IMR-90 (cell line): ENCODE results near the gene CNTNAP1. TPM values are rescaled to one million over a fixed set of nuclear protein-coding genes. Genes with fewer than 3 reads are reported as not detected.

Experiments used
- ATAC-seq: fragments of 200-7000 bp; cut with Tn5 transposase; 2 replicates; pipeline ENCODE4 v1.9.1; 2020; ENCODE audit warnings: low read depth, mild to moderate bottlenecking, moderate library complexity
- BruUV-seq: library from RNA; stranded (reverse); fragments of 400-500 nt; replicated peaks from 2 replicates; lab custom pipeline; 2021; lab: Mats Ljungman, UMichigan
- CTCF ChIA-PET: fragments of 300-600 bp; formaldehyde crosslinking; extraction: SDS; loops from one replicate; lab custom pipeline; 2021; ENCODE audit warnings: antibody characterized with exemption; lab: Yijun Ruan, JAX
- POLR2A ChIA-PET: fragments of 300-600 bp; sonication (Branson Sonifier 250); formaldehyde crosslinking; loops from one replicate; lab custom pipeline; 2022; ENCODE audit warnings: antibody characterized with exemption; ENCODE audit not compliant: unreplicated experiment; lab: Charles Lee
- DNase-seq: peaks from one replicate; pipeline ENCODE4 v3.0.0; 2013
- H2AFZ ChIP-seq: replicated peaks from 2 replicates; pipeline ENCODE3; 2013; ENCODE audit warnings: low read length, mild to moderate bottlenecking; ENCODE audit not compliant: poor library complexity
- H2AK5ac ChIP-seq: 2 replicates; pipeline ENCODE4 v1.6.1; 2013; ENCODE audit warnings: low read depth, low read length, inconsistent platforms
- H2AK9ac ChIP-seq: replicated peaks from 2 replicates; pipeline ENCODE3; 2013; ENCODE audit warnings: mild to moderate bottlenecking, low read depth, low read length, moderate library complexity; ENCODE audit not compliant: poor library complexity
- H2BK120ac ChIP-seq: 2 replicates; pipeline ENCODE4 v1.6.1; 2013; ENCODE audit warnings: low read depth, low read length, inconsistent platforms
- H2BK15ac ChIP-seq: 3 replicates; pipeline ENCODE4 v1.6.1; 2013; ENCODE audit warnings: low read depth, low read length, inconsistent platforms
- H2BK20ac ChIP-seq: 2 replicates; pipeline ENCODE4 v1.6.1; 2013; ENCODE audit warnings: low read depth, mild to moderate bottlenecking, inconsistent platforms, low read length, moderate library complexity
- H2BK5ac ChIP-seq: 2 replicates; pipeline ENCODE4 v1.6.1; 2013; ENCODE audit warnings: mild to moderate bottlenecking, low read depth, low read length, inconsistent platforms; ENCODE audit not compliant: poor library complexity, severe bottlenecking
- H3K14ac ChIP-seq: replicated peaks from 2 replicates; pipeline ENCODE4 v1.6.1; 2013; ENCODE audit warnings: low read depth, low read length, inconsistent platforms
- H3K18ac ChIP-seq: 2 replicates; pipeline ENCODE4 v1.6.1; 2013; ENCODE audit warnings: low read depth, low read length, control low read depth
- H3K23ac ChIP-seq: 2 replicates; pipeline ENCODE4 v1.6.1; 2013; ENCODE audit warnings: low read depth, low read length, inconsistent platforms
- H3K27ac ChIP-seq: 2 replicates; pipeline ENCODE4 v1.5.1; 2013; ENCODE audit warnings: mild to moderate bottlenecking, control low read depth, low read length; ENCODE audit not compliant: insufficient read depth
- H3K27me3 ChIP-seq: 2 replicates; pipeline ENCODE4 v1.6.1; 2013; ENCODE audit warnings: low read length; ENCODE audit not compliant: control insufficient read depth, insufficient read depth
- H3K36me3 ChIP-seq: 2 replicates; pipeline ENCODE4 v1.6.1; 2013; ENCODE audit warnings: low read length, mixed read lengths; ENCODE audit not compliant: control insufficient read depth, insufficient read depth
- H3K4ac ChIP-seq: 2 replicates; pipeline ENCODE4 v1.6.1; 2013; ENCODE audit warnings: low read depth, low read length, inconsistent platforms
- H3K4me1 ChIP-seq: 2 replicates; pipeline ENCODE4 v1.6.1; 2013; ENCODE audit warnings: low read length, mixed read lengths; ENCODE audit not compliant: control insufficient read depth, insufficient read depth
- H3K4me2 ChIP-seq: 2 replicates; pipeline ENCODE4 v1.6.1; 2013; ENCODE audit warnings: low read depth, mild to moderate bottlenecking, control low read depth, low read length, moderate library complexity
- H3K4me3 ChIP-seq: 2 replicates; pipeline ENCODE4 v1.5.1; 2013; ENCODE audit warnings: low read depth, mild to moderate bottlenecking, control low read depth, low read length, moderate library complexity; ENCODE audit not compliant: insufficient read depth
- H3K56ac ChIP-seq: 2 replicates; pipeline ENCODE4 v1.6.1; 2013; ENCODE audit warnings: low read length, inconsistent platforms; ENCODE audit not compliant: insufficient read depth; ENCODE audit errors: extremely low read depth
- H3K79me1 ChIP-seq, 2 experiments: 2 replicates each; pipeline ENCODE4 v1.6.1; 2013; ENCODE audit warnings: low read length in 2 of 2, inconsistent platforms in 1 of 2, low read depth in 1 of 2
- H3K9ac ChIP-seq: 2 replicates; pipeline ENCODE4 v1.6.1; 2013; ENCODE audit warnings: low read depth, low read length, control low read depth
- H3K9me1 ChIP-seq: 2 replicates; pipeline ENCODE4 v1.6.1; 2013; ENCODE audit warnings: low read length, inconsistent platforms; ENCODE audit not compliant: insufficient read depth
- H3K9me3 ChIP-seq: 2 replicates; pipeline ENCODE4 v1.6.1; 2013; ENCODE audit warnings: low read length; ENCODE audit not compliant: control insufficient read depth, insufficient read depth
- H4K20me1 ChIP-seq: 2 replicates; pipeline ENCODE4 v1.6.1; 2013; ENCODE audit warnings: low read length, inconsistent platforms; ENCODE audit not compliant: insufficient read depth
- H4K5ac ChIP-seq: 2 replicates; pipeline ENCODE4 v1.6.1; 2013; ENCODE audit warnings: mild to moderate bottlenecking, low read depth, low read length, control low read depth
- H4K8ac ChIP-seq, 2 experiments: 2 replicates each; pipeline ENCODE4 v1.6.1; 2013; ENCODE audit warnings: low read depth in 2 of 2, low read length in 2 of 2, control low read depth in 1 of 2, inconsistent platforms in 1 of 2
- H4K91ac ChIP-seq: 2 replicates; pipeline ENCODE4 v1.6.1; 2013; ENCODE audit warnings: low read depth, low read length, inconsistent platforms; ENCODE audit not compliant: insufficient read depth
- BHLHE40 ChIP-seq: fragments of 150-350 bp; IDR thresholded peaks from 2 replicates; pipeline ENCODE4 v1.6.1; 2016; ENCODE audit warnings: mild to moderate bottlenecking, low read depth, low read length
- CEBPB ChIP-seq: IDR thresholded peaks from 2 replicates; pipeline ENCODE4 v1.6.1; 2012; ENCODE audit warnings: low read depth, low read length, improper control_type of control experiment
- CHD1 ChIP-seq: IDR thresholded peaks from 2 replicates; pipeline ENCODE4 v1.6.1; 2012; ENCODE audit warnings: low read depth, low read length, improper control_type of control experiment
- FOS ChIP-seq: fragments of 150-350 bp; IDR thresholded peaks from 2 replicates; pipeline ENCODE4 v1.6.1; 2016; ENCODE audit warnings: low read depth, low read length
- MAFK ChIP-seq: IDR thresholded peaks from 2 replicates; pipeline ENCODE4 v1.6.1; 2012; ENCODE audit warnings: low read depth, low read length, improper control_type of control experiment
- MAZ ChIP-seq: IDR thresholded peaks from 2 replicates; pipeline ENCODE4 v1.6.1; 2012; ENCODE audit warnings: low read depth, mild to moderate bottlenecking, low read length, improper control_type of control experiment, moderate library complexity, borderline replicate concordance
- MXI1 ChIP-seq: IDR thresholded peaks from 2 replicates; pipeline ENCODE4 v1.6.1; 2012; ENCODE audit warnings: low read depth, mild to moderate bottlenecking, low read length, moderate library complexity, borderline replicate concordance
- NFE2L2 ChIP-seq: fragments of 150-350 bp; IDR thresholded peaks from 2 replicates; pipeline ENCODE4 v1.6.1; 2016; ENCODE audit warnings: low read depth, mild to moderate bottlenecking, low read length
- POLR2A ChIP-seq: IDR thresholded peaks from 2 replicates; pipeline ENCODE4 v1.6.1; 2012; ENCODE audit warnings: mild to moderate bottlenecking, low read depth, low read length
- RAD21 ChIP-seq: IDR thresholded peaks from 2 replicates; pipeline ENCODE4 v1.6.1; 2012; ENCODE audit warnings: low read length, improper control_type of control experiment
- RCOR1 ChIP-seq: IDR thresholded peaks from 2 replicates; pipeline ENCODE4 v1.6.1; 2012; ENCODE audit warnings: mild to moderate bottlenecking, low read length, improper control_type of control experiment; ENCODE audit not compliant: insufficient replicate concordance
- RFX5 ChIP-seq: IDR thresholded peaks from 2 replicates; pipeline ENCODE4 v1.8.0; 2012; ENCODE audit warnings: low read depth, mild to moderate bottlenecking, low read length, moderate library complexity
- SMC3 ChIP-seq: fragments of 150-350 bp; IDR thresholded peaks from 2 replicates; pipeline ENCODE4 v1.6.1; 2016; ENCODE audit warnings: low read depth, mild to moderate bottlenecking, antibody characterized with exemption, low read length, moderate library complexity
- WGBS, 2 experiments: methylation state at CpG; one replicate each; pipeline versions ENCODE4 v1.1.5 to v1.1.7; 2013; ENCODE audit warnings: missing lambda C conversion rate in 2 of 2; ENCODE audit not compliant: insufficient read length in 1 of 2; ENCODE audit errors: extremely low coverage in 2 of 2; 5-methylcytosine and 5-hydroxymethylcytosine counted together
- dilution Hi-C: fragments of 300-500 bp; cut with HindIII; formaldehyde crosslinking; loops from one replicate; pipeline ENCODE4 v1.14.3; 2018; ENCODE audit warnings: low sequenced_read_pairs; ENCODE audit not compliant: unreplicated experiment
- in situ Hi-C: fragments of 300-500 bp; cut with MboI; formaldehyde crosslinking; loops from 3 replicates; pipeline ENCODE4 v1.14.3; 2019; ENCODE audit warnings: low sequenced_read_pairs, inconsistent platforms, mixed read lengths
- intact Hi-C: fragments of 100-400 bp; cut with micrococcal nuclease; formaldehyde crosslinking; loops from 2 replicates; pipeline ENCODE4 v1.10.0; 2022
- polyA plus RNA-seq, 3 experiments: library from polyadenylated mRNA; depleted of rRNA; stranded (reverse); fragments of >200 nt; gene quantifications; 2 replicates each; pipeline ENCODE4 v1.2.3, GENCODE V29; 2012; ENCODE audit warnings: low replicate concordance in 1 of 3
- total RNA-seq: library from RNA; depleted of rRNA; stranded (reverse); fragments of >200 nt; gene quantifications from 2 replicates; pipeline ENCODE4 v1.2.3, GENCODE V29; 2012
- TF ChIP-seq, protein P1 (sequence below): fragments of 150-350 bp; IDR thresholded peaks from 2 replicates; pipeline ENCODE4 v1.6.1; 2017; ENCODE audit warnings: mild to moderate bottlenecking, antibody characterized with exemption, low read length, low read depth
- TF ChIP-seq, protein P2 (sequence below): fragments of 150-350 bp; IDR thresholded peaks from 2 replicates; pipeline ENCODE4 v1.6.1; 2016; ENCODE audit warnings: low read depth, mild to moderate bottlenecking, low read length, moderate library complexity, borderline replicate concordance
- TF ChIP-seq, protein P3 (sequence below): conservative IDR thresholded peaks from 2 replicates; pipeline ENCODE4 v1.5.1; 2012; ENCODE audit warnings: mild to moderate bottlenecking, low read depth, low read length, improper control_type of control experiment

Gene CNTNAP1
- total and polyA plus RNA-seq, 2 of the 4 experiments (the other 2 are of a cell fraction): 12.2 to 72.2 TPM

DNA sequence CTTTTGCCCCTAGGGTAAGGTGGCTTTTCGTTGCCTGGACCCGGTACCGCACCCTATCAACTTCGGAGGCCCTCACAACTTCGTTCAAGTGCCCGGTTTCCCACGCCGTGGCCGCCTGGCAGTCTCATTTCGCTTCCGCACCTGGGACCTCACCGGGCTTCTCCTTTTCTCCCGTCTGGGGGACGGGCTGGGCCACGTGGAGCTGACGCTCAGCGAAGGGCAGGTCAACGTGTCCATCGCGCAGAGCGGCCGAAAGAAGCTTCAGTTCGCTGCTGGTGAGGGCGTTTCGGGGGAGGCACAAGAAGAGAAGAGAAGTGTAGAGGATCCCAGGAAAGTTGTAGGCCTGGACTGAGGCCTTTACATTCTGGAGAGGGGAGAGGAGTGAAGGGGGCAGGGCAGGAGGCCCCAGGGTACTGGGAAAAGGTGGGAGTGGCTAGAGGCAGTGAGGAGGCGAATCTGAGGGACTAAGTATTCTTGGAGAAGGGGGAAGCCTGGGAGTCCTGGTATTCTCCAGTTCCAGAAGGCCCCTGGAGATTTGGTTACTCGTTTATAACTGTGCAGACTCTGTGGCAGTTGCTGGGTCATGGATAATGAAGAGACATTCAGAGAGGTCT lies 5.5 kb downstream of the CNTNAP1 start:
- H4K8ac ChIP-seq: no peak overlapping the region
- ATAC-seq: no peak
- H2AK9ac ChIP-seq: no peak overlapping the region
- H3K4me3 ChIP-seq: no peak overlapping the region
- no peaks in the 10 kb centered on the region for H3K27me3 ChIP-seq
- H3K27ac ChIP-seq: no peak overlapping the region
- no peak overlapping the region for H3K56ac ChIP-seq
- peaks cover 13% of the 10 kb centered on the region for H3K9me1 ChIP-seq
- POLR2A ChIA-PET: interaction anchor here (0.7 kb wide), 1 partner anchor 9 kb away, joined by 3 read pairs; no protein-coding TSS in a partner anchor
- peaks cover 69% of the 10 kb centered on the region for H3K36me3 ChIP-seq
- intact Hi-C loops (no loop called here), dilution Hi-C loops (no loop called here), in situ Hi-C loops (loop anchor here (25.0 kb wide), 1 partner anchor 624 kb away; no protein-coding TSS in a partner anchor)
- no peaks in the 10 kb centered on the region for H3K9me3 ChIP-seq
- H4K5ac ChIP-seq: no peak overlapping the region
- no peak overlapping the region for H3K9ac ChIP-seq
- no peak overlapping the region for H2BK20ac ChIP-seq
- H2BK15ac ChIP-seq: no peak overlapping the region
- no TSS peak for BruUV-seq
- no peak overlapping the region for H3K4me2 ChIP-seq
- no peak for DNase-seq
- CTCF ChIA-PET: no interaction called here
- WGBS, 2 experiments: 74% methylated on average over 14 of the region's 27 CpGs; no CpG with 5 or more reads in 1 of the 2 experiments
- H2AFZ ChIP-seq: no peak overlapping the region
- no peak overlapping the region for H3K23ac ChIP-seq
- H3K18ac ChIP-seq: no peak overlapping the region
- no peak overlapping the region for H2AK5ac ChIP-seq
- no peak overlapping the region for H2BK5ac ChIP-seq
- no peak overlapping the region for H3K4ac ChIP-seq
- no peak overlapping the region for H2BK120ac ChIP-seq
- peaks cover 4 to 21% of the 10 kb centered on the region in 2 experiments for H3K79me1 ChIP-seq
- no peak overlapping the region for H3K14ac ChIP-seq
- H4K91ac ChIP-seq: no peak overlapping the region
- TF ChIP-seq FOS (no peak), MAFK (no peak), SMC3 (no peak), NFE2L2 (no peak), CEBPB (no peak), CHD1 (no peak), MAZ (no peak), RAD21 (no peak), MXI1 (no peak), RCOR1 (no peak), RFX5 (no peak), BHLHE40 (no peak), POLR2A (no peak)
- TF ChIP-seq, protein P1, sequence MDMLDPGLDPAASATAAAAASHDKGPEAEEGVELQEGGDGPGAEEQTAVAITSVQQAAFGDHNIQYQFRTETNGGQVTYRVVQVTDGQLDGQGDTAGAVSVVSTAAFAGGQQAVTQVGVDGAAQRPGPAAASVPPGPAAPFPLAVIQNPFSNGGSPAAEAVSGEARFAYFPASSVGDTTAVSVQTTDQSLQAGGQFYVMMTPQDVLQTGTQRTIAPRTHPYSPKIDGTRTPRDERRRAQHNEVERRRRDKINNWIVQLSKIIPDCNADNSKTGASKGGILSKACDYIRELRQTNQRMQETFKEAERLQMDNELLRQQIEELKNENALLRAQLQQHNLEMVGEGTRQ: no peak
- TF ChIP-seq, protein P2, sequence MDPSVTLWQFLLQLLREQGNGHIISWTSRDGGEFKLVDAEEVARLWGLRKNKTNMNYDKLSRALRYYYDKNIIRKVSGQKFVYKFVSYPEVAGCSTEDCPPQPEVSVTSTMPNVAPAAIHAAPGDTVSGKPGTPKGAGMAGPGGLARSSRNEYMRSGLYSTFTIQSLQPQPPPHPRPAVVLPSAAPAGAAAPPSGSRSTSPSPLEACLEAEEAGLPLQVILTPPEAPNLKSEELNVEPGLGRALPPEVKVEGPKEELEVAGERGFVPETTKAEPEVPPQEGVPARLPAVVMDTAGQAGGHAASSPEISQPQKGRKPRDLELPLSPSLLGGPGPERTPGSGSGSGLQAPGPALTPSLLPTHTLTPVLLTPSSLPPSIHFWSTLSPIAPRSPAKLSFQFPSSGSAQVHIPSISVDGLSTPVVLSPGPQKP: no peak
- TF ChIP-seq, protein P3, sequence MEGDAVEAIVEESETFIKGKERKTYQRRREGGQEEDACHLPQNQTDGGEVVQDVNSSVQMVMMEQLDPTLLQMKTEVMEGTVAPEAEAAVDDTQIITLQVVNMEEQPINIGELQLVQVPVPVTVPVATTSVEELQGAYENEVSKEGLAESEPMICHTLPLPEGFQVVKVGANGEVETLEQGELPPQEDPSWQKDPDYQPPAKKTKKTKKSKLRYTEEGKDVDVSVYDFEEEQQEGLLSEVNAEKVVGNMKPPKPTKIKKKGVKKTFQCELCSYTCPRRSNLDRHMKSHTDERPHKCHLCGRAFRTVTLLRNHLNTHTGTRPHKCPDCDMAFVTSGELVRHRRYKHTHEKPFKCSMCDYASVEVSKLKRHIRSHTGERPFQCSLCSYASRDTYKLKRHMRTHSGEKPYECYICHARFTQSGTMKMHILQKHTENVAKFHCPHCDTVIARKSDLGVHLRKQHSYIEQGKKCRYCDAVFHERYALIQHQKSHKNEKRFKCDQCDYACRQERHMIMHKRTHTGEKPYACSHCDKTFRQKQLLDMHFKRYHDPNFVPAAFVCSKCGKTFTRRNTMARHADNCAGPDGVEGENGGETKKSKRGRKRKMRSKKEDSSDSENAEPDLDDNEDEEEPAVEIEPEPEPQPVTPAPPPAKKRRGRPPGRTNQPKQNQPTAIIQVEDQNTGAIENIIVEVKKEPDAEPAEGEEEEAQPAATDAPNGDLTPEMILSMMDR: no peak
- peaks cover 4% of the 10 kb centered on the region; the same call in 1 of the 2 replicates for H3K4me1 ChIP-seq
- 0 out of 2 replicates have a peak, but pooled peaks cover 8% of the 10 kb centered on the region for H4K20me1 ChIP-seq
